Measurements from ENCODE around the gene MKNK1.

GRCh38 chr1:46553506-46553905 is 50.6 kb downstream of the MKNK1 start:
- TF ChIP-seq PAX5 (IDR thresholded peaks at IDR 0.05; ENCODE audit: insufficient read depth, low read length, severe bottlenecking) (no peak), TAF1 (IDR thresholded peaks at IDR 0.05; ENCODE audit: low read depth, low read length) (no peak), POLR2AphosphoS5 (IDR thresholded peaks at IDR 0.05; ENCODE audit: low read depth, low read length) (no peak), POLR2A (IDR thresholded peaks at IDR 0.05; ENCODE audit: low read depth, low read length) (no peak), POU2F2 (IDR thresholded peaks at IDR 0.05; ENCODE audit: low read depth, low read length) (no peak)
